ENCODE measurements around the gene NWD2. TPM values are rescaled to one million over a fixed set of nuclear protein-coding genes. Genes with fewer than 3 reads are reported as not detected.

The NWD2 gene
- total RNA-seq, 4 donors from 2014 or later = 0.12 to 0.67 (median 0.15) TPM; not detected in 1

DNA sequence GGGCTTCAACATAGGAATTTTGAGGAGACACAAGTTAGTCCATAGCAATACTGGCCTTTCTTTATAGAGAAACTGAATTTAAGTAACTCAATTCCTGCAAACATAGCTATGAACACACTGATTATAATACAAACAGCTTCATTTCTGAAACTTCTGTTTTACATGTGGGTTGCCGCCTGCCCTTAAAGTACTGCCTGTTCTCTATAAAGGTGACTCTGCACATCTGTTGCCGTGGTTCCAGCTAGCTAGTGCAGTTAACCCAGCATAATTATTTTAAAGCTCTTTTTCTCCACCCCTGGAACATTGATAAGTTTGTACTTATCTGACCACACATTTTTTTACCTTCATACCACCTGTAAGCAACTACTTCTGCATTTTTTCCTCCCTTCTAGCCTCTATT lies 177.6 kb downstream of the NWD2 start:
- Histone ChIP-seq H3K27me3 (peaks cover 7% of the 10 kb centered on the region), H3K4me1 (no peaks in the 10 kb centered on the region)

DNA sequence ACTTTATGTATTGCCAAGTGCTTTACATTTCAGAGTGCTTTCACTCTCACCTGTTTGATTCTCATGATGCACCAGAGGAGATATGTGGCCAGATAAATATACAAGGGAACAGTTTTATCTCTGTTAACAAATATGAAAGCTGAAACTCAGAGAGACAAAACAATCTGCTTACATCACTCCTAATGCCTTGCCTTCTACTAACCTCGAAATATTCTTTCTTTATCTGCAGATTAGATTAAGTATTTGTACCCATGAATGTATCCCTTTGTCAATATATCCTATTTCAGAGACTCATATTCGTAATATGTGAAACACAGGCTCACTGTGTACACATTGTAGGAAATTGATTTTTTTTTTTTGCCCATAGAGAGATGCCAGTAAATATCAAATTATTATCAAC lies 178.1 kb downstream of the NWD2 start:
- 63 to 73% methylated on average over 2 of the region's 2 CpGs for WGBS, 2 donors (ENCODE audit: low coverage in 1 of 2)
- TF ChIP-seq POLR2AphosphoS5 (IDR thresholded peaks at IDR 0.05) = no peak
- TF ChIP-seq, protein P1, sequence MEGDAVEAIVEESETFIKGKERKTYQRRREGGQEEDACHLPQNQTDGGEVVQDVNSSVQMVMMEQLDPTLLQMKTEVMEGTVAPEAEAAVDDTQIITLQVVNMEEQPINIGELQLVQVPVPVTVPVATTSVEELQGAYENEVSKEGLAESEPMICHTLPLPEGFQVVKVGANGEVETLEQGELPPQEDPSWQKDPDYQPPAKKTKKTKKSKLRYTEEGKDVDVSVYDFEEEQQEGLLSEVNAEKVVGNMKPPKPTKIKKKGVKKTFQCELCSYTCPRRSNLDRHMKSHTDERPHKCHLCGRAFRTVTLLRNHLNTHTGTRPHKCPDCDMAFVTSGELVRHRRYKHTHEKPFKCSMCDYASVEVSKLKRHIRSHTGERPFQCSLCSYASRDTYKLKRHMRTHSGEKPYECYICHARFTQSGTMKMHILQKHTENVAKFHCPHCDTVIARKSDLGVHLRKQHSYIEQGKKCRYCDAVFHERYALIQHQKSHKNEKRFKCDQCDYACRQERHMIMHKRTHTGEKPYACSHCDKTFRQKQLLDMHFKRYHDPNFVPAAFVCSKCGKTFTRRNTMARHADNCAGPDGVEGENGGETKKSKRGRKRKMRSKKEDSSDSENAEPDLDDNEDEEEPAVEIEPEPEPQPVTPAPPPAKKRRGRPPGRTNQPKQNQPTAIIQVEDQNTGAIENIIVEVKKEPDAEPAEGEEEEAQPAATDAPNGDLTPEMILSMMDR (IDR thresholded peaks at IDR 0.05) = no peak
- TF ChIP-seq POLR2A (IDR thresholded peaks at IDR 0.05) = no peak
- TF ChIP-seq EP300 (IDR thresholded peaks at IDR 0.05) = no peak
- Histone ChIP-seq H3K27me3 (peaks cover 7% of the 10 kb centered on the region), H3K4me1 (no peaks in the 10 kb centered on the region), H3K9me3 (peaks cover 0 to 10% (median 0%) of the 10 kb centered on the region in 3 donors), H3K36me3 (no peaks in the 10 kb centered on the region), H3K27ac (no peak overlapping the region), H3K4me3 (no peak overlapping the region)
- no peak for ATAC-seq

More for the DNA sequence above, 177.6 kb downstream of the NWD2 start:
- ATAC-seq = no peak
- H3K27ac ChIP-seq = no peak overlapping the region
- H3K36me3 ChIP-seq = no peaks in the 10 kb centered on the region
- WGBS, 2 donors (ENCODE audit: low coverage in 1 of 2) = 63 to 83% methylated on average over 2 of the region's 2 CpGs
- peaks cover 0 to 10% (median 0%) of the 10 kb centered on the region in 3 donors for H3K9me3 ChIP-seq
- no peak for TF ChIP-seq POLR2AphosphoS5 (IDR thresholded peaks at IDR 0.05)
- no peak overlapping the region for H3K4me3 ChIP-seq

DNA sequence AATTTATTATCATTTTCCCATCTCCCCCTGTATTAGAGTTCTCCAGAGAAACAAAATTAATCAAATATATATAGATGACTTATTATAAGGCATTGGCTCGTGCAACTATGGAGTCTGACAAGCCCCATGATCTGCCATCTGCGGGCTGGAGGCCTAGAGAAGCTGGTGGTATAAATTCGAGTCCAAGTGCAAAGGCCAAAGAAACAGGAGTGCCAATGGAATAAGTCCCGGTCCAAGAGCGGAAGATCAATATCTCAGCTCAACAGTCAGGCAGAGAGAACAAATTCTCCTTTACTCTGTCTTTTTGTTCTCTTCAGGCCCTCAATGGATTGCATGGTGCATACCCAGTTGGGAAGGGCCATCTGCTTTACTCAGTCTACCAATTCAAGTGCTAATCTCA lies 178.8 kb downstream of the NWD2 start:
- Histone ChIP-seq H3K27me3 (peaks cover 7% of the 10 kb centered on the region), H3K4me3 (no peak overlapping the region), H3K27ac (no peak overlapping the region), H3K36me3 (no peaks in the 10 kb centered on the region), H3K4me1 (no peaks in the 10 kb centered on the region), H3K9me3 (peaks cover 0 to 10% (median 0%) of the 10 kb centered on the region in 3 donors)
- WGBS, 2 donors (ENCODE audit: low coverage in 1 of 2) = 81 to 88% methylated on average over 5 of the region's 5 CpGs
- ATAC-seq = no peak
- TF ChIP-seq POLR2A (IDR thresholded peaks at IDR 0.05) = no peak
- TF ChIP-seq EP300 (IDR thresholded peaks at IDR 0.05) = no peak
- no peak for TF ChIP-seq POLR2AphosphoS5 (IDR thresholded peaks at IDR 0.05)
- TF ChIP-seq, protein P1 (IDR thresholded peaks at IDR 0.05) = no peak

DNA sequence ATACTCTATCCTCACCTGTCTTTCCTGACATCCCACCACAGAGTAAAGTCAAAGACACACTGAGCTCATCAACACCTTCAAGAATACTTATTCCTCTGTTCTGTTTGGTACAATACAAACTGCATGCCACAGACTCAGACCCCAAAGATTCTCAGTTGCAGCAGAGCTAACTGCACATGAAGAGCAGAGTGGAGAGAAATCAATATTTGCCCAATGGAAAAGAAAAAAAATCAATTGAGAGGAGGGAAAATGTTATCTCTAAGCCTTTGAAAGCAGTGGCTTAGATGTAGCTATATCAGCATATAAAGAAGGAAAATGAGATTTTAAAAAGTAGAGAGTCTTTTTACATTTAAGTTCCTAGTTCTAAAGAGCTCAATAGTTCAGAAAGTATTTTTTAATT lies 180.2 kb downstream of the NWD2 start:
- Histone ChIP-seq H3K36me3 (no peaks in the 10 kb centered on the region), H3K4me3 (no peak overlapping the region), H3K9me3 (no peaks in the 10 kb centered on the region), H3K27ac (no peak overlapping the region), H3K4me1 (no peaks in the 10 kb centered on the region), H3K27me3 (peaks cover 7% of the 10 kb centered on the region)
- TF ChIP-seq POLR2A (IDR thresholded peaks at IDR 0.05) (no peak), POLR2AphosphoS5 (IDR thresholded peaks at IDR 0.05) (no peak), EP300 (IDR thresholded peaks at IDR 0.05) (no peak)
- TF ChIP-seq, protein P1 (IDR thresholded peaks at IDR 0.05) = no peak
- no peak for ATAC-seq

DNA sequence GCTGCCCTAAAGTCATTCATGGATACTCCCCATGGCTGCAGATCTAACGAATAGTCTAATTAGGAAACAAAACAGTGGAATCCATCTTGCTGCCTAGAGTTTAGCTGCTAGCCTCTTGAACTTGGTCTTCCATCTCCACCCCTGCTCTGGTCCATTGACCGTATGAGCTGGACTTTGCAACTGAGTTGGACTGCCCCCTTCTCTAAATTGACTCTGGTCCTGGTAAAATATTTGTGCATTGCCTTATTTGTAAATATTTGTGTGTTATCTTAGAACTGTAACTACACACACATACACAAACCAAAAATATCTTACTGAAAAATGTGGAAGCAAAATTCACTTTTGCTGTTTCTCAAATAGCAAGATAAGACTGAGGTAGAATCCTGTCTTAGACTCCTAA lies 181.3 kb downstream of the NWD2 start:
- H3K4me1 ChIP-seq = no peaks in the 10 kb centered on the region
- 69 to 71% methylated on average over 2 of the region's 2 CpGs for WGBS, 2 donors (ENCODE audit: low coverage in 1 of 2)
- no peaks in the 10 kb centered on the region for H3K36me3 ChIP-seq
- no peak for ATAC-seq
- H3K27me3 ChIP-seq = peaks cover 7% of the 10 kb centered on the region
- H3K9me3 ChIP-seq = no peaks in the 10 kb centered on the region
- no peak overlapping the region for H3K27ac ChIP-seq
- H3K4me3 ChIP-seq = no peak overlapping the region
- TF ChIP-seq POLR2A (IDR thresholded peaks at IDR 0.05) (no peak), POLR2AphosphoS5 (IDR thresholded peaks at IDR 0.05) (no peak), EP300 (IDR thresholded peaks at IDR 0.05) (no peak)
- TF ChIP-seq, protein P1 (IDR thresholded peaks at IDR 0.05) = no peak

All from gastroesophageal sphincter (tissue), 4 donors.